K562 (cell line): ENCODE data around the gene VEGFA. TPM values are rescaled to one million over a fixed set of nuclear protein-coding genes. Genes with fewer than 3 reads are reported as not detected.

ENCODE experiments used
- ATAC-seq: fragments of 200-7000 bp; cut with Tn5 transposase; 3 replicates; pipeline ENCODE4 v1.9.1; 2020; ENCODE audit warnings: moderate library complexity
- BruUV-seq: library from RNA; stranded (reverse); fragments of 400-500 nt; replicated peaks from 2 replicates; lab custom pipeline; 2021; lab: Mats Ljungman, UMichigan
- CTCF ChIA-PET: fragments of 300-600 bp; formaldehyde crosslinking; extraction: SDS; loops from one replicate; lab custom pipeline; 2021; ENCODE audit warnings: low intra/inter-chr PET ratio; lab: Yijun Ruan, JAX
- POLR2A ChIA-PET: fragments of 300-600, 350-650 bp; sonication (Branson Sonifier 250); formaldehyde crosslinking; extraction: SDS; loops from one replicate; lab custom pipeline; 2021; ENCODE audit warnings: antibody characterized with exemption, inconsistent platforms; lab: Yijun Ruan, JAX
- DNase-seq, 4 experiments: peaks; one replicate each; pipeline versions ENCODE4 v3.0.0 to v3.0.0-alpha.2; 2011 to 2018; ENCODE audit warnings: low spot score in 3 of 4, mixed read lengths in 3 of 4; ENCODE audit errors: extremely low read depth in 1 of 4
- FAIRE-seq: peaks from 2 replicates; lab custom pipeline; 2011; peaks lifted over from hg19 to GRCh38; lab: Jason Lieb, UNC
- H2AFZ ChIP-seq: 2 replicates; pipeline ENCODE4 v1.6.0; 2011; ENCODE audit warnings: low read depth, low read length, control low read depth, inconsistent platforms
- H3K27ac ChIP-seq: fragments of 200-600 bp; 3 replicates; pipeline ENCODE4 v1.8.0; 2011; ENCODE audit warnings: low read depth, mild to moderate bottlenecking, control low read depth, inconsistent platforms, low read length, moderate library complexity, mixed read lengths; ENCODE audit errors: extremely low read depth
- H3K27me3 ChIP-seq, 2 experiments: fragments of 300-600 bp in 1 of 2; 2 replicates in 1 of 2; 3 replicates in 1 of 2; pipeline versions ENCODE4 v1.6.0 to v1.8.0; 2011; ENCODE audit warnings: inconsistent platforms in 2 of 2, low read length in 2 of 2, mild to moderate bottlenecking in 1 of 2, mixed read lengths in 1 of 2, moderate library complexity in 1 of 2; ENCODE audit not compliant: control insufficient read depth in 2 of 2, insufficient read depth in 2 of 2
- H3K36me3 ChIP-seq: fragments of 300-600 bp; 3 replicates; pipeline ENCODE4 v1.8.0; 2011; ENCODE audit warnings: mild to moderate bottlenecking, low read length, inconsistent platforms; ENCODE audit not compliant: control insufficient read depth, insufficient read depth
- H3K4me1 ChIP-seq, 2 experiments: fragments of 200-600 bp in 1 of 2; replicated peaks in 1 of 2; 2 replicates in 1 of 2; 3 replicates in 1 of 2; pipeline versions ENCODE4 v1.5.1 to v1.8.0; 2011; ENCODE audit warnings: inconsistent platforms in 2 of 2, low read length in 2 of 2, mild to moderate bottlenecking in 1 of 2, mixed read lengths in 1 of 2, moderate library complexity in 1 of 2; ENCODE audit not compliant: control insufficient read depth in 2 of 2, insufficient read depth in 2 of 2
- H3K4me2 ChIP-seq: 2 replicates; pipeline ENCODE4 v1.6.1; 2011; ENCODE audit warnings: low read length, control low read depth, inconsistent platforms, mixed read lengths; ENCODE audit not compliant: insufficient read depth
- H3K4me3 ChIP-seq: fragments of 200-600 bp; sonication (generic), shearing (Covaris generic); 2 replicates; pipeline ENCODE4 v1.5.1; 2016; ENCODE audit warnings: control low read depth, inconsistent platforms
- H3K79me2 ChIP-seq: fragments of 200-600 bp; 3 replicates; pipeline ENCODE4 v1.8.0; 2011; ENCODE audit warnings: low read length, inconsistent platforms; ENCODE audit not compliant: control insufficient read depth, insufficient read depth
- H3K9ac ChIP-seq, 2 experiments: 2 replicates each; pipeline versions ENCODE4 v1.6.0 to v1.6.1; 2011; ENCODE audit warnings: low read depth in 2 of 2, low read length in 2 of 2, control low read depth in 1 of 2, inconsistent platforms in 1 of 2, mild to moderate bottlenecking in 1 of 2, mixed read lengths in 1 of 2; ENCODE audit not compliant: insufficient read depth in 1 of 2
- H3K9me1 ChIP-seq: one replicate; pipeline ENCODE4 v1.6.0; 2011; ENCODE audit warnings: inconsistent platforms, mild to moderate bottlenecking, low read length, moderate library complexity; ENCODE audit not compliant: control insufficient read depth, insufficient read depth
- H3K9me3 ChIP-seq: replicated peaks from 2 replicates; pipeline ENCODE4 v1.5.1; 2011; ENCODE audit warnings: low read depth, low read length, inconsistent platforms; ENCODE audit not compliant: control insufficient read depth, insufficient read depth
- H4K20me1 ChIP-seq: replicated peaks from 2 replicates; pipeline ENCODE4 v1.6.1; 2011; ENCODE audit warnings: low read length, inconsistent platforms, mixed read lengths; ENCODE audit not compliant: control insufficient read depth, insufficient read depth
- CBFA2T3 ChIP-seq: fragments of 450-650 bp; IDR thresholded peaks from 2 replicates; pipeline ENCODE4 v1.6.1; 2017
- CTBP1 ChIP-seq: fragments of 450-650 bp; IDR thresholded peaks from 2 replicates; pipeline ENCODE4 v1.6.1; 2016; ENCODE audit warnings: borderline replicate concordance
- ELF4 ChIP-seq: fragments of 450-650 bp; formaldehyde crosslinking; IDR thresholded peaks from 2 replicates; pipeline ENCODE4 v1.4.0; 2022; ENCODE audit warnings: missing genetic modification characterization
- FOS ChIP-seq: IDR thresholded peaks from 3 replicates; pipeline ENCODE4 v1.6.1; 2011; ENCODE audit not compliant: insufficient read length; ENCODE audit errors: extremely low read depth
- GMEB1 ChIP-seq: fragments of 250-450 bp; sonication (Bioruptor Pico); IDR thresholded peaks from 2 replicates; pipeline ENCODE4 v1.4.0; 2020; ENCODE audit warnings: mild to moderate bottlenecking
- JUNB ChIP-seq: fragments of 450-650 bp; formaldehyde crosslinking; conservative IDR thresholded peaks from 2 replicates; pipeline ENCODE4 v1.4.0; 2020; ENCODE audit warnings: mild to moderate bottlenecking
- KLF1 ChIP-seq: fragments of 450-650 bp; IDR thresholded peaks from 2 replicates; pipeline ENCODE4 v1.6.1; 2016; ENCODE audit warnings: missing genetic modification characterization, missing compliant biosample characterization
- LCOR ChIP-seq: sonication (generic); formaldehyde crosslinking; IDR thresholded peaks from 2 replicates; pipeline ENCODE4 v1.8.0; 2022; ENCODE audit warnings: mild to moderate bottlenecking, missing genetic modification reagents
- STAT5A ChIP-seq: IDR thresholded peaks from 2 replicates; pipeline ENCODE4 v1.6.1; 2012; ENCODE audit warnings: low read length, inconsistent platforms, borderline replicate concordance
- TCF3 ChIP-seq: sonication (generic); formaldehyde crosslinking; IDR thresholded peaks from 2 replicates; pipeline ENCODE4 v1.4.0; 2020; ENCODE audit warnings: mild to moderate bottlenecking, missing genetic modification reagents
- UBTF ChIP-seq, 2 experiments: IDR thresholded peaks; 2 replicates each; pipeline ENCODE4 v1.6.1; 2012; ENCODE audit warnings: improper control_type of control experiment in 2 of 2, low read depth in 2 of 2, low read length in 2 of 2, borderline replicate concordance in 1 of 2
- ZNF79 ChIP-seq: fragments of 250-450 bp; sonication (Bioruptor Pico); IDR thresholded peaks from 2 replicates; pipeline ENCODE4 v1.4.0; 2020; ENCODE audit warnings: low read depth, mild to moderate bottlenecking, moderate library complexity
- WGBS: fragments of 100-300 bp; shearing (Covaris generic); methylation state at CpG from one replicate; pipeline ENCODE4 v1.1.6; 2016; ENCODE audit warnings: low coverage, mixed read lengths; ENCODE audit not compliant: insufficient coverage; ENCODE audit errors: missing lambda C conversion rate; 5-methylcytosine and 5-hydroxymethylcytosine counted together
- in situ Hi-C: fragments of 300-500 bp; cut with MboI; formaldehyde crosslinking; loops from 4 replicates; pipeline ENCODE4 v1.15.0; 2018; ENCODE audit warnings: inconsistent platforms, mixed read lengths
- intact Hi-C: fragments of 100-400 bp; cut with micrococcal nuclease; formaldehyde crosslinking; loops from 2 replicates; pipeline ENCODE4 v1.14.2; 2022
- polyA plus RNA-seq, 8 experiments: library from polyadenylated mRNA; depleted of rRNA in 4 of 8; stranded (reverse) in 5 of 8; unstranded in 3 of 8; fragments of >200 nt; fragmentation: Nextera tagmentation in 2 of 8; fragmentation: Illumina TruSeq in 1 of 8; extraction: Ambion mirVana in 2 of 8; extraction: Trizol in 1 of 8; gene quantifications; 2 replicates each; pipeline versions ENCODE4 v1.2.1 to v1.2.3, GENCODE V29; 2011 to 2014; ENCODE audit warnings: inconsistent platforms in 1 of 8, missing spikeins in 1 of 8
- total RNA-seq, 7 experiments: library from RNA; depleted of rRNA in 6 of 7; stranded (reverse); fragments of >200 nt in 6 of 7; fragmentation: Illumina TruSeq in 2 of 7; extraction: Trizol in 2 of 7; gene quantifications; 2 replicates each; pipeline versions ENCODE4 v1.2.1 to v1.2.3, GENCODE V29; 2011 to 2021; ENCODE audit warnings: low replicate concordance in 1 of 7
- TF ChIP-seq, protein P1 (sequence below): sonication (generic); formaldehyde crosslinking; IDR thresholded peaks from 2 replicates; pipeline ENCODE4 v1.8.0; 2022; ENCODE audit warnings: missing genetic modification reagents, mild to moderate bottlenecking, moderate library complexity, borderline replicate concordance

VEGFA gene
- total and polyA plus RNA-seq, 9 of the 15 experiments (the other 6 are each of a cell fraction or from before 2014, with no cell fraction given) = 14.0 to 271 (median 124) TPM

DNA sequence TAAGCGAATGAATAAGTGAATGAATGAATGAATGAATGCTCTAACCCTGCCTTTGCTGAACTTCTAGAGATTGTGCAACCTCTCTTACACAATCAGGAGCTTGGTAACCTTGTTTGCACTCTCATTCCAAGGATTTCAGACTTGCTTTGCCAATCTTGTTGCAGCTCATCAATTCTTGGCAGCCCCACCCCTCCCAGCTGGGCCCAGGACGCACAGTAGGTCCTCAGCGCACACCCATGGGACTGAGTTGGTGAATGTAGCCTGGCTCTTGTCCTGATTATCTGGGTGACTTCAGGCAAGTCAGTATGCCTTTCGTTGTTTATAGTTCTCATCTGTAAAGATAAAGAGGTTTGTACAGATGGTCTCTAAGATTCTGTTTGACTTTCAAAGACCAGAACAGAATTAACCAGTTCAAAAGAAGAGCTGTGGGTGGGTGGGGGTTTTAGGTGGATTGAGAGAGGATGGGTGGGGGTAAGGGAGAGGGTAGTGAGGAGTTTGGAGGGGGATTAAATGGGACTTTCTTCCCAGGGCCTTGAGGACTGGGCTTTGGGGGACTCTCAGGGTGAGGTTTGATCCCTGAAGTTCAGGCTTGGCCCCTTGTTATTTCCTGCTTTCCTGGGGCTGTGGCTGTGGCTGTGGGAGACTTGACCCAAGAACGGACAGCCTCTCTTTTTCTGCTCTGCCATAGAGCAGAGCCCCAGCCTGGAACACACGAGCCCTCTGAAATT lies 33.2 kb downstream of the VEGFA start (continued):
- TF ChIP-seq JUNB (CRISPR knock-in tag) (no peak), ZNF79 (CRISPR knock-in tag) (no peak), KLF1 (tag) (peak; percentile 28; the same call in 1 of the 2 replicates)

- ATAC-seq (peak; percentile 8; the same call in 1 of the 3 replicates), FAIRE-seq (peak; percentile 23), DNase-seq (peak in 1 of 4 experiments; percentile 52)
- intact Hi-C loops (no loop called here), in situ Hi-C loops (no loop called here)
- Histone ChIP-seq H3K9me1 (peaks cover 9% of the 10 kb centered on the region), H4K20me1 (peaks cover 9% of the 10 kb centered on the region), H3K27ac (peak overlapping the region; percentile 31; the same call in 2 of the 3 replicates), H3K4me3 (no peak overlapping the region), H3K36me3 (no peaks in the 10 kb centered on the region), H3K79me2 (no peaks in the 10 kb centered on the region), H3K4me1 (peaks cover 35 to 50% of the 10 kb centered on the region in 2 experiments), H3K27me3 (no peaks in the 10 kb centered on the region), H3K4me2 (0 out of 2 replicates have a peak overlapping the region, but pooled peaks have one; percentile 22), H2AFZ (peak overlapping the region; percentile 3; the same call in 1 of the 2 replicates), H3K9me3 (no peaks in the 10 kb centered on the region), H3K9ac (peak overlapping the region; percentile 9 to 22; a peak in 2 of 4 replicates)
- WGBS = 47% methylated on average over 2 of the region's 2 CpGs
- ChIA-PET POLR2A (interaction anchor here (1.5 to 2.7 kb wide), 4 partner anchors 10 to 17 kb away, joined by 4 to 10 read pairs (median 8); no protein-coding TSS in a partner anchor), CTCF (interaction anchor here (0.7 kb wide), 1 partner anchor 32 kb away, joined by 3 read pairs; no protein-coding TSS in a partner anchor)
- no TSS peak for BruUV-seq
- TF ChIP-seq GMEB1 (CRISPR knock-in tag) (no peak), STAT5A (peak; percentile 11; the same call in 1 of the 2 replicates), LCOR (peak; percentile 51; the same call in 1 of the 2 replicates), ELF4 (0 out of 2 replicates have a peak, but pooled peaks have one; percentile 9), UBTF (IDR thresholded peaks at IDR 0.05; ENCODE audit: borderline replicate concordance in 1 of 2, low read depth in 2 of 2, low read length in 2 of 2) (peak in 1 of 2 experiments; percentile 1; a peak in 1 of 4 replicates), TCF3 (peak; percentile 4; the same call in 1 of the 2 replicates), CTBP1 (peak; percentile 47; the same call in 1 of the 2 replicates), CBFA2T3 (peak; percentile 35), FOS (peak; percentile 24)
- TF ChIP-seq, protein P1, sequence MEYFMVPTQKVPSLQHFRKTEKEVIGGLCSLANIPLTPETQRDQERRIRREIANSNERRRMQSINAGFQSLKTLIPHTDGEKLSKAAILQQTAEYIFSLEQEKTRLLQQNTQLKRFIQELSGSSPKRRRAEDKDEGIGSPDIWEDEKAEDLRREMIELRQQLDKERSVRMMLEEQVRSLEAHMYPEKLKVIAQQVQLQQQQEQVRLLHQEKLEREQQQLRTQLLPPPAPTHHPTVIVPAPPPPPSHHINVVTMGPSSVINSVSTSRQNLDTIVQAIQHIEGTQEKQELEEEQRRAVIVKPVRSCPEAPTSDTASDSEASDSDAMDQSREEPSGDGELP (CRISPR knock-in tag) = 0 out of 2 replicates have a peak, but pooled peaks have one; percentile 23
These were observed 34.0 kb downstream of the VEGFA start for GRCh38 chr6:43803783-43804549.
